Endodermal cell (in vitro differentiated cells): ENCODE measurements around the gene NPIPA8. TPM values are rescaled to one million over a fixed set of nuclear protein-coding genes. Genes with fewer than 3 reads are reported as not detected.
"Not testable (repeated sequence)": the region's sequence is repeated elsewhere in the genome, so short reads cannot be mapped to it uniquely, and the experiment has no call there.

Source experiments
- DNase-seq: peaks from one replicate; pipeline ENCODE4 v3.0.0-alpha.2; 2017
- H3K27ac ChIP-seq: 2 replicates; pipeline ENCODE4 v1.5.1; 2013; ENCODE audit warnings: mild to moderate bottlenecking, low read depth, low read length, moderate library complexity
- H3K27me3 ChIP-seq: 2 replicates; pipeline ENCODE4 v1.6.1; 2013; ENCODE audit warnings: mild to moderate bottlenecking, low read length, moderate library complexity; ENCODE audit not compliant: insufficient read depth, control insufficient read depth, poor library complexity, severe bottlenecking
- H3K36me3 ChIP-seq: 2 replicates; pipeline ENCODE4 v1.7.0; 2013; ENCODE audit warnings: mild to moderate bottlenecking, low read length, moderate library complexity; ENCODE audit not compliant: control insufficient read depth, insufficient read depth
- H3K4me1 ChIP-seq: one replicate; pipeline ENCODE4 v1.7.0; 2013; ENCODE audit warnings: low read length; ENCODE audit not compliant: control insufficient read depth, insufficient read depth
- H3K4me3 ChIP-seq: 2 replicates; pipeline ENCODE4 v1.5.1; 2013; ENCODE audit warnings: mild to moderate bottlenecking, low read length, moderate library complexity
- H3K9ac ChIP-seq: 2 replicates; pipeline ENCODE4 v1.6.1; 2013; ENCODE audit warnings: mild to moderate bottlenecking, low read length, moderate library complexity; ENCODE audit not compliant: poor library complexity, severe bottlenecking; ENCODE audit errors: extremely low read depth
- H3K9me3 ChIP-seq: 2 replicates; pipeline ENCODE4 v1.6.1; 2013; ENCODE audit warnings: mild to moderate bottlenecking, low read length, moderate library complexity; ENCODE audit not compliant: control insufficient read depth
- H3K27ac Mint-ChIP-seq: 2 replicates; pipeline ENCODE4 v1.8.0; 2020; ENCODE audit warnings: mixed read lengths
- H3K27me3 Mint-ChIP-seq: 2 replicates; pipeline ENCODE4 v1.8.0; 2021; ENCODE audit warnings: mild to moderate bottlenecking, mixed read lengths; ENCODE audit not compliant: insufficient read depth
- H3K36me3 Mint-ChIP-seq: 2 replicates; pipeline ENCODE4 v1.8.0; 2020; ENCODE audit warnings: low read depth, mixed read lengths
- H3K4me1 Mint-ChIP-seq: 2 replicates; pipeline ENCODE4 v1.8.0; 2020; ENCODE audit warnings: mixed read lengths
- H3K4me3 Mint-ChIP-seq: 2 replicates; pipeline ENCODE4 v1.8.0; 2020; ENCODE audit warnings: mild to moderate bottlenecking, moderate library complexity, mixed read lengths
- H3K9me3 Mint-ChIP-seq: 2 replicates; pipeline ENCODE4 v1.8.0; 2020; ENCODE audit warnings: mild to moderate bottlenecking, mixed read lengths
- WGBS, 2 experiments: methylation state at CpG; one replicate each; pipeline versions ENCODE4 v1.1.5 to v1.1.7; 2013; ENCODE audit warnings: missing lambda C conversion rate in 2 of 2, mixed read lengths in 1 of 2; ENCODE audit not compliant: insufficient coverage in 1 of 2, insufficient read length in 1 of 2; 5-methylcytosine and 5-hydroxymethylcytosine counted together
- total RNA-seq, 2 donors: library from RNA; stranded (reverse); fragmentation: NEBNext Ultra II Directional in 1 of 2; extraction: Animal tissue kit (Norgen Biotek cat#: 25700) in 1 of 2; gene quantifications; 2 replicates in 1 of 2; 3 replicates in 1 of 2; pipeline ENCODE4 v1.2.1, GENCODE V29; 2021

NPIPA8 gene
- total RNA-seq, 2 donors from 2014 or later: 1.1 TPM

DNA sequence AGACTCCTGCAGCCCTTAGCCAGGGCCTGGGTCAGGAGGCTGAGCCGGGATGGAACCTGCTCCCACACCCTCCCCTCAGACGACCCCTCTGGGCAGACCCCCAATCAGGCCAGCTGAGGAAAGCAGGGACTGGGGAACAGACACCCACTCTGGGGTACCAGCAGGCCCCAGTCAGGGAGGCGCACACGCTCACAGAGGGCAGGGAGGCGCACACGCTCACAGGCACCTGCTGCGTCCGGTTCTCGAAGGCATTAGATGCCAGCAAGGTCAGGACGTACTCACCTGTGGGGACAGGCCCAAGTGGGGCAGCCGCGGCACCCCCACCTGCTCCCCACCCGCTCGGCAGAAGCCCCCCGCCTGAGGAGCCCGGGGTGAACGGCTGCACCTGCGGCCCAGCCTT is 8.1 kb upstream of the NPIPA8 start:
- H3K27ac ChIP-seq, H3K27ac Mint-ChIP-seq, H3K4me3 ChIP-seq, H3K9me3 ChIP-seq, H3K36me3 ChIP-seq, DNase-seq, H3K4me3 Mint-ChIP-seq, H3K27me3 Mint-ChIP-seq, H3K27me3 ChIP-seq, H3K4me1 ChIP-seq, H3K36me3 Mint-ChIP-seq, H3K4me1 Mint-ChIP-seq, H3K9me3 Mint-ChIP-seq, H3K9ac ChIP-seq: not testable (repeated sequence)
- no CpG with 5 or more reads among the region's 18 CpGs for WGBS, 2 experiments

DNA sequence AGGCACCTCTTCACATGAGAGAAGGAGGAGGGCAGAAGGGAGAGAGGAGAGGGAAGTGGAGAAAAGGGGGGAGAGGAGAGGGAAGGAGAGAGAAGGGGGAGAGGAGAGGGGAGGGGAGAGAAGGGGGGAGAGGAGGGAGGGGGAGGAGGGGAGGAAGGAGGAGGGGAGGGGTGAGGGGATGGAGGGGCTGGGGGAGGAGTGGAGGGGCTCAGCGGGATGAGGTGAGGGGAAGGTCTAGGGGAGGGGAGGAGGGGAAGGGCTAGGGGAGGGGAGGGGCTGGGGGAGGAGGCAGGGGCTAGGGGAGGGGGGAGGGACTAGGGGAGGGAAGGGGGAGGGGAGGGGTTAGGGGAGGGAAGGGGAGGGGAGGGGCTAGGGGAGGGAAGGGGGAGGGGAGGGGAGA is 5.5 kb upstream of the NPIPA8 start:
- not testable (repeated sequence) for H3K4me3 ChIP-seq, H3K27ac Mint-ChIP-seq, H3K9me3 ChIP-seq, H3K9me3 Mint-ChIP-seq, H3K36me3 Mint-ChIP-seq, DNase-seq, H3K27me3 ChIP-seq, H3K4me1 Mint-ChIP-seq, H3K27me3 Mint-ChIP-seq, H3K4me1 ChIP-seq, H3K27ac ChIP-seq, H3K4me3 Mint-ChIP-seq, H3K36me3 ChIP-seq, H3K9ac ChIP-seq
- WGBS, 2 experiments: no CpG with 5 or more reads among the region's 1 CpG

DNA sequence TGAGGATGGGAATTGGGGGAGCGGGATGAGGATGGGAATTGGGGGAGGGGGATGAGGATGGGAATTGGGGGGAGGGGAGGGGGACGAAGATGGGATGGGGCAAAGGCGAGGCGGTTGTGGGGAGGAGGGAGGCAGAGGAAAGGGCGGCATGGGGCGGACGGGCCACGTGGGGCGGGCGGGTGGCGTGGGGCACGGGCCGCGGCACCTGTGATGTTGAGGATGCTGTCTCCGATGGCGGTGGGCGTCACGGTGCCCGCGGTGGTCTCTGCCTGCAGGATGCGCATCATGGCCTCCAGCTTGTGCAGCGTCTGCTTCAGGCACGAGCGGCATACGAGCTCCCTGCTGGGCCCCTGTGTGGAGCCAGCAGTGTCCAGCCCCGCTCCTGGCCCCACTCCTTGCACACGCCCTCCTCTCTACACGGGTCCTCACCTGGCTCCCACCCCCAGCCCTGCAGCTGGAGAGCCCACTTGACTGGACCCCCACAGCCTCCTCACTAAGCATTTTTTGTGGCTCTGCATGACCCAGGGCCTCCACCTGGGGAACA is 5.0 kb upstream of the NPIPA8 start:
- H3K4me3 Mint-ChIP-seq, H3K36me3 ChIP-seq, H3K9me3 ChIP-seq, H3K4me1 Mint-ChIP-seq, H3K9me3 Mint-ChIP-seq, H3K9ac ChIP-seq, DNase-seq, H3K27me3 ChIP-seq, H3K36me3 Mint-ChIP-seq, H3K4me1 ChIP-seq, H3K27ac Mint-ChIP-seq, H3K27ac ChIP-seq, H3K27me3 Mint-ChIP-seq, H3K4me3 ChIP-seq: not testable (repeated sequence)
- no CpG with 5 or more reads among the region's 28 CpGs for WGBS, 2 experiments

DNA sequence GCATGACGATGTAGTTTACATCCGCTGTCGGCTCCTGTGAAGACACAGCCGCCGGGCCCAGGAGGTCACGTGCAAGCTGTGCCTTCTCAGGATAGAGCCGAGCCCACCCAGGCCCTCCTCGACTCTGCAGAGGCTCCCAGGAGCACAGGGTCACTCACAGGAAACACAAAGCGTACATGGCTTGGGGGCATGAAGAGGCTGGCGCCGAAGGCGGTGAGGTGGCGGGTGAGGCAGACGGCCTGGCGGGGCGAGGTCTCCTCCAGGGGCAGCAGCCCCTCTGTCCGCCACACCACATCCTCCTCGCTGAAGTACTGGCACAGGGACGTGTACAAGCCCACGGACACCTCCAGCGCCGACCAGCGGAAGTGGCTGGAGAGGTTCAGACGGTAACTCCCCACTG is 2.7 kb upstream of the NPIPA8 start:
- not testable (repeated sequence) for DNase-seq, H3K9me3 ChIP-seq, H3K27ac ChIP-seq, H3K36me3 ChIP-seq, H3K4me3 ChIP-seq, H3K9me3 Mint-ChIP-seq, H3K27ac Mint-ChIP-seq, H3K9ac ChIP-seq, H3K4me1 Mint-ChIP-seq, H3K36me3 Mint-ChIP-seq, H3K27me3 Mint-ChIP-seq, H3K4me1 ChIP-seq, H3K4me3 Mint-ChIP-seq, H3K27me3 ChIP-seq
- 70% methylated on average over 3 of the region's 24 CpGs; no CpG with 5 or more reads in 1 of the 2 experiments for WGBS, 2 experiments

DNA sequence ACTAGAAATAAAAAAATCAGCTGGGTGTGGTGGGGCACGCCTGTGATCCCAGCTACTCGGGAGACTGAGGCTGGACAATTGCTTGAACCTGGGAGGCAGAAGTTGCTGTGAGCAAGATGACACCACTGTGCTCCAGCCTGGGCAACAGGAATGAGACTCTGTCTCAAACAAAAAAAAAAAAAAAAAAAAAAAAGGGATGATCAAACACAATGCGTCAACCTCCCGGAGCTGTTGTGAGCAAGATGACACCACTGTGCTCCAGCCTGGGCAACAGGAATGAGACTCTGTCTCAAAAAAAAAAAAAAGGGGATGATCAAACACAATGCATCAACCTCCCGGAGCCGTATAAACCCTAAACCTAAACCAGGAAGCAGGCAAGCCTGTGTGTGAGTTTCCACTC is 24.7 kb downstream of the NPIPA8 start:
- H3K4me1 ChIP-seq, H3K27ac Mint-ChIP-seq, H3K36me3 Mint-ChIP-seq, H3K36me3 ChIP-seq, H3K9ac ChIP-seq, H3K27me3 Mint-ChIP-seq, H3K4me3 ChIP-seq, H3K4me1 Mint-ChIP-seq, H3K4me3 Mint-ChIP-seq, H3K27me3 ChIP-seq, H3K9me3 Mint-ChIP-seq, H3K27ac ChIP-seq, H3K9me3 ChIP-seq, DNase-seq: not testable (repeated sequence)
- WGBS, 2 experiments: no CpG with 5 or more reads among the region's 6 CpGs

DNA sequence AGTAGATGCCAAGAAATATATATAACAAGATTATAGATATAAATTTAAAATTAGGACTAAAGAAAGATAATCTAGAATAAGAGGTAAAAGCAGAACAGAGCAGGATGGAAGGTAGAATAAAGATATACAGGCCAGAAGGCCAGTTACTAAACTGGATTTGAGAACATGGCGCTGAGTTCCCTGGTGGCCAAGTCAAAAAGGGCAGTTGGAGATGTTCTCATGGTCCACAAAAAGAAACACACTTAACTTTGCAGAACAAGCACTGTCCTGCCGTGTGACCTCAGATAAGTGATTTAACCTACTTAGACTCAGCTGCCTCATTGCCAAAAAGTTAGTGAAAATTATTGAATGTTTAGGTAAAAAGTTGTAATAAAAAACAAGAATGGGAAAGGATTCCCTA is 27.4 kb downstream of the NPIPA8 start:
- not testable (repeated sequence) for H3K27ac Mint-ChIP-seq, H3K9me3 Mint-ChIP-seq, H3K27me3 ChIP-seq, H3K4me3 Mint-ChIP-seq, H3K36me3 Mint-ChIP-seq, H3K27ac ChIP-seq, H3K9ac ChIP-seq, H3K27me3 Mint-ChIP-seq, H3K4me1 Mint-ChIP-seq, H3K9me3 ChIP-seq, H3K4me3 ChIP-seq, H3K36me3 ChIP-seq, DNase-seq, H3K4me1 ChIP-seq
- WGBS, 2 experiments: no CpG with 5 or more reads among the region's 2 CpGs

DNA sequence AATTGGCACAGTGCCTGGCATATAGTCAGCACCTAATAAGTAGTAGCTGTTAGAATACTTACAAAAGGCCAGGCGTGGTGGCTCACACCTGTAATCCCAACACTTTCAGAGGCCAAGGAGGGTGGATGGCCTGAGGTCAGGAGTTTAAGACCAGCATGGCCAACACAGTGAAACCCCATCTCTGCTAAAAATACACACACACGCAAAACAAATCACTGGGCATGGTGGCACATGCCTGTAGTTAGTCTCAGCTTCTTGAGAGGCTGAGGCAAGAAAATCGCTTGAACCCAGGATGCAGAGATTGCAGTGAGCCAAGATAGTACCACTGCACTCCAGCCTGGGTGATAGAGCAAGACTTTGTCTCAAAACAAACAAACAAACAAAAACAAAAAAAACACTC is 29.3 kb downstream of the NPIPA8 start:
- 100% methylated on average over 1 of the region's 3 CpGs; no CpG with 5 or more reads in 1 of the 2 experiments for WGBS, 2 experiments
- not testable (repeated sequence) for H3K36me3 ChIP-seq, H3K4me1 Mint-ChIP-seq, H3K27me3 Mint-ChIP-seq, H3K9ac ChIP-seq, DNase-seq, H3K4me3 Mint-ChIP-seq, H3K36me3 Mint-ChIP-seq, H3K27me3 ChIP-seq, H3K27ac Mint-ChIP-seq, H3K4me1 ChIP-seq, H3K27ac ChIP-seq, H3K9me3 Mint-ChIP-seq, H3K9me3 ChIP-seq, H3K4me3 ChIP-seq
